Skin epidermis (tissue), 12 donors: ENCODE measurements around the gene BACH2.

Source experiments
- H3K27ac ChIP-seq, 21 experiments: fragments of 200-600 bp; sonication (generic) in 11 of 21; one replicate each; pipeline ENCODE4 v1.5.0; 2020; ENCODE audit warnings: mild to moderate bottlenecking in 3 of 21, inconsistent platforms in 2 of 21, moderate library complexity in 2 of 21
- H3K4me3 ChIP-seq, 7 experiments: fragments of 200-600 bp; sonication (generic) in 2 of 7; one replicate each; pipeline ENCODE4 v1.5.0; 2020; ENCODE audit warnings: inconsistent platforms in 2 of 7, mild to moderate bottlenecking in 2 of 7, moderate library complexity in 1 of 7

Gene BACH2

DNA sequence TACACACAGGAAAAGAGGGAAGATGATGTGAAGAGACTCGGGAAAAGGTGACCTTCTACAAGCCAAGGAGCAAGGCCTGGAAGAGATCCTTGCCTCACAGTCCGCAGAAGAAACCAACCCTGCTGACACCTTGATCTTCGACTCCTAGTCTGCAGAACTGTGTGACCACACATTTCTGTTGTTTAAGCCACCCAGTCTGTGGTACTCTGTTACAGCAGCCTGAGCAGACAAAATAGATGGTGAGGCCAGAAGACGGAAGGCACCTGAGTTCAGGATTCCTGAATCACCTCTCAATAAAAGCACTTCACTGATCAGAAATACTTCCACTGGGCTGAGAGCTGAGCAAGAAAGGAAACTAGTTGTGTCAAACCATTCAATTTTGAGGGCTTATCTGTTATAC, 103.3 kb downstream of the BACH2 start:
- Histone ChIP-seq H3K4me3 (no peak overlapping the region), H3K27ac (peak overlapping the region in 1 of 21 experiments; percentile 2)

DNA sequence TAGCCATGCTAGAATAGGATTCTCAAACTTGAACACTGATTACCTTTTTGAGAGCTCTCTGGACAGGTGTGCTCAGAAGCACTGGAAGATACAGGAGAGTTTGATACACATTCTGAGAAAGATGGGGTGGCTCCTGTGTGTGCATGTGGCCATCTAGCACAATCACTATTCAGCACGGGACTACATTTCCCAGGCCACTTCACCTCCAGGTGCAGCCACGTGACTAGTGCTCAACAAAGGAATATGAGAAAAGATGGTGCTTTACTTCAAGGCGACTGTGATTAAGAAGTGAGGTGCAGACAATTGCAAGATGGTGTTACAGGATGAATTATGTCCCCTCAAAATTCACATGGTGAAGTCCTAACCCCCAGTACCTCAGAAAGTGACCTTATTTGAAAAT, 103.8 kb downstream of the BACH2 start:
- H3K27ac ChIP-seq = no peak overlapping the region

GRCh38 chr6:90190752-90191395, 105.8 kb downstream of the BACH2 start:
- Histone ChIP-seq H3K4me3 (no peak overlapping the region), H3K27ac (peak overlapping the region in 2 of 21 experiments; percentile 34 to 35)

More for the DNA sequence above, 103.8 kb downstream of the BACH2 start:
- no peak overlapping the region for H3K4me3 ChIP-seq

DNA sequence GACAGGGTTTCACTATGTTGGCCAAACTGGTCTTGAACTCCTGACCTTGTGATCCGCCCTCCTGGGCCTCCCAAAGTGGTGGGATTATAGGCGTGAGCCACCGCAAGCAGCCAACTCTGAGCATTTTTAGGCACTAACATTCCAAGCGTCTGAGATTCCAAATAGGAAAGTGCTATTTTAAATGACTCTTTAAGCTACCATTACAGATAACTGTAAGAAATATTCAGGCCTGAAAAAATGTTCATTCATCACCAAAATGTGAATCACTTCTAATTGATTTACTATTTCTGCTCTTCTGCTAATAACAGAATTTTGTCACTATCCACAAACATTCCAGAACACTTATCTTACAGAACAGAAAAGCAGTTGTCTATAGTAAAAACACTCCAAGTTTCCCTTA, 106.5 kb downstream of the BACH2 start:
- Histone ChIP-seq H3K27ac (no peak overlapping the region), H3K4me3 (no peak overlapping the region)

GRCh38 chr6:90187437-90188121, 109.1 kb downstream of the BACH2 start:
- Histone ChIP-seq H3K27ac (peak overlapping the region in 6 of 21 experiments; percentile 6 to 53 (median 15)), H3K4me3 (no peak overlapping the region)

- Histone ChIP-seq H3K4me3 (no peak overlapping the region), H3K27ac (peak overlapping the region in 3 of 21 experiments; percentile 6 to 34 (median 25))
Observed at GRCh38 chr6:90186637-90187371, 109.8 kb downstream of the BACH2 start.

DNA sequence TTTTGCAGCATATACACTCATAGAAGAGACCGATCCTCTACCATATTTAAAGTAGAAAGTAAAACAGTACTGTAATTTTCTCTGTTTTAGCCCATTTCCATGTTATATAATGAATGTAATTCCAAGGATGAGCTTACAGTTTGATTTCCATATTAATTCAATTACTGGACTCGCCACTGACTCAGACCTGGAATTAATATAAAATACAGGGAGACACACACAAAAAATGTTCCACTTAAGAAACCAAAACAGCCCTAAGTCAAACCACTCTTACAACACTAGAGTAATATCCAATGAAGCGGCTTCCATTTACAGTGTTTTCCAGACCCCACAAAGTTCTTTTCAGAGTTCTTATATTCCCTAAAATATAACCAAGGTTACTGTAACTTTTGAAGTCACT, 110.6 kb downstream of the BACH2 start:
- no peak overlapping the region for H3K4me3 ChIP-seq
- peak overlapping the region in 1 of 21 experiments; percentile 34 for H3K27ac ChIP-seq

GRCh38 chr6:90184334-90185298, 112.0 kb downstream of the BACH2 start:
- Histone ChIP-seq H3K27ac (peak overlapping the region in 2 of 21 experiments; percentile 52 to 83), H3K4me3 (no peak overlapping the region)

DNA sequence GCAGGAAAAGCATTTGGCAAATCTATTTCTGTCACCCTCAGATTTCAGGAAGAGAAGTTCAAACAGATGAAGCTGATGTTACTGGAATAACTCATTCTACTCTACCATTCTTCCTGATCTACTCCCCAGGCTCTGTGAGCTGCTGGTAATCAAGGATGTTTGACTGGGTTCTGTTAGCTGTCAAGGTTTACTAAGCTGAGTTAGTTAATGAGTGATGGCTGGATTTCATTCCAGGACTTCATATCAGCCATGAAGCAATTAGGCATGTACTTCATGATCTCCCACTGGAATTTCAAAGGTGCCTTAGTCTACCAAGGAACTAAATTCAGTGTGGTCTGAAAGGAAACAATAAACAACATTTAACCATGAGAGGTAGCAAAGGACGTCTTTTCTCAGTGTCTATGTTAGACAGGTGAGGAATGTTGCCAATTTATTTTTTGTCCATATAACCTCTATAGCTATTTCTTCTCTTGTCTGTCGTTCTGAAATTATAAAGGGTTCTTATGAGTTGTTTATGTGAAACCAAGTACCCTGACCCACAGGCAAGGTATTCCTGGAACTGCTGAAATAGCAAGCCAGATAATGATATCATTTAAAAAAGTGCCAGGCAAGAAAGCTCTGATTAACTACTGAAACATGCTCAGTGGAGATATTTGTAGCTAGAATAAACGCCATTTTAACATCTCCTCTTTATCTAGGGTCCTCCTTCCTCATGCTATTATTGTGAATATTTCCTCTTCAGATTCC, 112.9 kb downstream of the BACH2 start:
- Histone ChIP-seq H3K27ac (peak overlapping the region in 2 of 21 experiments; percentile 52 to 83), H3K4me3 (no peak overlapping the region)

DNA sequence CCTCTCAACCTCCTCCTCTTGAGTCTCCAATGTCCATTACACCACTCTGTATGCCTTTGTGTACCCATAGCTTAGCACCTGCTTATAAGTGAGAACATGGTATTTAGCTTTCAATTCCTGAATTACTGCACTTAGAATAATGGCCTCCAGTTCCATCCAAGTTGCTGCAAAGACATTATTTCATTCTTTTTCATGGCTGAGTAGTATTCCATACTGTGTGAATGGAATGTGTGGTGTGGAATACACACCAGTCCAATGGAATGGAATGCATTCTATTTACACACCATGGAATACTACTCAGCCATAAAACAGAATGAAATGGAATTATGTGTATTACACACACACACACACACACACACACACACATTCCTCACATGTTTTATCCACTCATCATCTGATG, 116.1 kb downstream of the BACH2 start:
- H3K27ac ChIP-seq = no peak overlapping the region
- H3K4me3 ChIP-seq = no peak overlapping the region

- no peak overlapping the region for H3K27ac ChIP-seq
- no peak overlapping the region for H3K4me3 ChIP-seq
Observed at GRCh38 chr6:90179190-90180169, 117.2 kb downstream of the BACH2 start.

- Histone ChIP-seq H3K27ac (peak overlapping the region in 3 of 21 experiments; percentile 5 to 32 (median 6)), H3K4me3 (no peak overlapping the region)
Observed at GRCh38 chr6:90178384-90178855, 118.2 kb downstream of the BACH2 start.

GRCh38 chr6:90177544-90178383, 118.9 kb downstream of the BACH2 start:
- Histone ChIP-seq H3K4me3 (no peak overlapping the region), H3K27ac (peak overlapping the region in 3 of 21 experiments; percentile 5 to 32 (median 6))

GRCh38 chr6:90175627-90176538, 120.8 kb downstream of the BACH2 start:
- Histone ChIP-seq H3K27ac (peak overlapping the region in 5 of 21 experiments; percentile 5 to 78 (median 29)), H3K4me3 (no peak overlapping the region)

DNA sequence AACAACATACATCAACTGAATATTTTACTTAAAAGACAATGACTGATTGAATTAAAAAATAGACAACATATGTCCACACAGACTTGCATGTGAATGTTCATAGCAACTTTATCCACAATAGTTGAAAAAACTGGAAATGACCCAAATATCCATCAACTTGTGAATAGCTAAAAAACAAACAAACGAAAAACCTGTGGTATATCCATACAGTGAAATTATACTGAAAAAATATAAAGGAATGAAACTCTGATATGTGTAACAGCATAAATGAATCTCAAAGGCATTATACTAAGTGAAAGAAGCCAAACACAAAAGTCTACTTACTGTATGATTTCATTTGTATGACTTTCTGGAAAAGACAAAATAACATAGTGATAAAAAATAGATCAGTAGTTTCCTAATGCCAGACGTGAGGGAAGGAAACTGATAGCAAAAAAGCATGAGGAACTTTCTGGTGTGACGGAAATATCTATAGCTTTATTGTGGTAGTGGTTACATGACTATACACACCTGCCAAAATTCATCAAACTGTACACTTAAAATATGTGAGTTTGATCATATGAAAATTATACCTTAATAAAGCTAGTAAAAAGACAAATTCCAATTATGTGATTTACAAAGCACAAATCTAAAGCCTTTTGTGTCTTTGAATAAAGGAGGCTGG, 123.2 kb downstream of the BACH2 start:
- Histone ChIP-seq H3K4me3 (no peak overlapping the region), H3K27ac (no peak overlapping the region)
